PC-3 (cell line): ENCODE data around the gene ARID1A.

ENCODE experiments used
- CTCF ChIP-seq: fragments of 300-600 bp; sonication (generic); conservative IDR thresholded peaks from 2 replicates; pipeline ENCODE4 v1.5.1; 2017; ENCODE audit warnings: antibody characterized with exemption, low read depth, mild to moderate bottlenecking, low read length
- EZH2 ChIP-seq: fragments of 300-600 bp; sonication (generic); IDR thresholded peaks from one replicate; pipeline ENCODE4 v1.6.1; 2017; ENCODE audit warnings: antibody characterized with exemption, mild to moderate bottlenecking, low read length; ENCODE audit not compliant: unreplicated experiment
- EZH2phosphoT487 ChIP-seq: fragments of 300-600 bp; sonication (generic); IDR thresholded peaks from 2 replicates; pipeline ENCODE4 v1.6.1; 2018; ENCODE audit warnings: mild to moderate bottlenecking, antibody characterized with exemption, low read length, borderline replicate concordance

- TF ChIP-seq CTCF (no peak), EZH2 (no peak), EZH2phosphoT487 (no peak)
These were observed 58.5 kb downstream of the ARID1A start for GRCh38 chr1:26754086-26754874.
